Smooth muscle cell (in vitro differentiated cells): ENCODE results near the gene TUBA3D. TPM values are rescaled to one million over a fixed set of nuclear protein-coding genes. Genes with fewer than 3 reads are reported as not detected.
"Not testable (repeated sequence)": the region's sequence is repeated elsewhere in the genome, so short reads cannot be mapped to it uniquely, and the experiment has no call there.

Experiments used
- DNase-seq: peaks from one replicate; lab custom pipeline; 2025; ENCODE audit not compliant: unreplicated experiment; lab: John Stamatoyannopoulos, UW
- H2AFZ ChIP-seq: fragments of 200-600 bp; sonication (generic); 2 replicates; pipeline ENCODE4 v1.6.0; 2016; ENCODE audit warnings: antibody characterized with exemption, low read depth, mild to moderate bottlenecking
- H3F3A ChIP-seq: fragments of 200-600 bp; sonication (generic); 2 replicates; pipeline ENCODE4 v1.6.0; 2017; ENCODE audit warnings: antibody characterized with exemption, low read depth
- H3K27ac ChIP-seq: fragments of 200-600 bp; sonication (generic); 2 replicates; pipeline ENCODE4 v1.5.1; 2016; ENCODE audit warnings: low read depth, mild to moderate bottlenecking
- H3K27me3 ChIP-seq: fragments of 200-600 bp; sonication (generic); 2 replicates; pipeline ENCODE4 v1.6.1; 2016; ENCODE audit warnings: low read depth, mild to moderate bottlenecking
- H3K36me3 ChIP-seq: fragments of 200-600 bp; sonication (generic); 2 replicates; pipeline ENCODE4 v1.5.1; 2016; ENCODE audit warnings: low read depth
- H3K4me1 ChIP-seq: fragments of 200-600 bp; sonication (generic); 2 replicates; pipeline ENCODE4 v1.5.1; 2016; ENCODE audit warnings: low read depth
- H3K4me2 ChIP-seq: fragments of 200-600 bp; sonication (generic); 2 replicates; pipeline ENCODE4 v1.6.0; 2016; ENCODE audit warnings: mild to moderate bottlenecking
- H3K4me3 ChIP-seq: fragments of 200-600 bp; sonication (generic); 2 replicates; pipeline ENCODE4 v1.5.1; 2016; ENCODE audit warnings: mild to moderate bottlenecking
- H3K79me2 ChIP-seq: fragments of 200-600 bp; sonication (generic); 2 replicates; pipeline ENCODE4 v1.6.0; 2016; ENCODE audit warnings: low read depth, mild to moderate bottlenecking
- H3K9ac ChIP-seq: fragments of 200-600 bp; sonication (generic); 2 replicates; pipeline ENCODE4 v1.6.0; 2016; ENCODE audit warnings: low read depth
- H3K9me3 ChIP-seq: fragments of 200-600 bp; sonication (generic); replicated peaks from 2 replicates; pipeline ENCODE4 v1.5.1; 2016; ENCODE audit warnings: low read depth
- H4K20me1 ChIP-seq: fragments of 200-600 bp; sonication (generic); 2 replicates; pipeline ENCODE4 v1.6.0; 2016; ENCODE audit warnings: low read depth
- CTCF ChIP-seq: fragments of 200-600 bp; sonication (generic); IDR thresholded peaks from 2 replicates; pipeline ENCODE4 v1.5.1; 2017; ENCODE audit warnings: borderline replicate concordance, mild to moderate bottlenecking, antibody characterized with exemption; ENCODE audit not compliant: insufficient read depth, poor library complexity, severe bottlenecking
- WGBS: methylation state at CpG from one replicate; pipeline ENCODE4 v1.1.7; 2016; ENCODE audit warnings: low lambda C conversion rate; 5-methylcytosine and 5-hydroxymethylcytosine counted together
- polyA plus RNA-seq: library from polyadenylated mRNA; unstranded; fragments of >200 nt; fragmentation: Nextera tagmentation; extraction: Ambion mirVana; gene quantifications from 2 replicates; pipeline ENCODE4 v1.2.1, GENCODE V29; 2016
- total RNA-seq: library from RNA; depleted of rRNA; stranded (reverse); fragments of >200 nt; gene quantifications from 2 replicates; pipeline ENCODE4 v1.2.3, GENCODE V29; 2014

Gene TUBA3D
- total and polyA plus RNA-seq, 2 experiments from 2014 or later: 0.14 TPM; not detected in 1

- Histone ChIP-seq H3K9ac (no peak overlapping the region), H3K4me2 (no peak overlapping the region), H3K4me1 (peaks cover 4% of the 10 kb centered on the region), H3K9me3 (no peaks in the 10 kb centered on the region), H2AFZ (no peak overlapping the region), H3K36me3 (no peaks in the 10 kb centered on the region), H3K27me3 (no peaks in the 10 kb centered on the region), H3K4me3 (no peak overlapping the region), H4K20me1 (no peaks in the 10 kb centered on the region), H3K79me2 (no peaks in the 10 kb centered on the region), H3F3A (no peaks in the 10 kb centered on the region), H3K27ac (no peak overlapping the region)
- no peak for TF ChIP-seq CTCF
- no peak for DNase-seq
- 91% methylated on average over 10 of the region's 10 CpGs for WGBS
Measured at GRCh38 chr2:131516011-131516410, 40.1 kb downstream of the TUBA3D start.

GRCh38 chr2:131516621-131517020 lies 40.7 kb downstream of the TUBA3D start:
- H3K36me3 ChIP-seq, H3K4me2 ChIP-seq, H3K4me3 ChIP-seq, H3K4me1 ChIP-seq, H4K20me1 ChIP-seq, H3K9me3 ChIP-seq, H2AFZ ChIP-seq, H3F3A ChIP-seq, H3K27ac ChIP-seq, DNase-seq, H3K79me2 ChIP-seq, H3K27me3 ChIP-seq, H3K9ac ChIP-seq: not testable (repeated sequence)
- WGBS: 91% methylated on average over 11 of the region's 11 CpGs

- WGBS: 97% methylated on average over 17 of the region's 17 CpGs
- Histone ChIP-seq H3K9ac (no peak overlapping the region), H3K36me3 (no peaks in the 10 kb centered on the region), H3K4me2 (no peak overlapping the region), H3K9me3 (no peaks in the 10 kb centered on the region), H3K4me1 (no peaks in the 10 kb centered on the region), H3K79me2 (no peaks in the 10 kb centered on the region), H3K27me3 (no peaks in the 10 kb centered on the region), H2AFZ (no peak overlapping the region), H3K4me3 (no peak overlapping the region), H3F3A (no peaks in the 10 kb centered on the region), H3K27ac (no peak overlapping the region), H4K20me1 (no peaks in the 10 kb centered on the region)
- TF ChIP-seq CTCF: no peak
- no peak for DNase-seq
Measured at GRCh38 chr2:131517106-131517831, 41.4 kb downstream of the TUBA3D start.

- H3K4me1 ChIP-seq, H3K4me3 ChIP-seq: not testable (repeated sequence)
- WGBS: 95% methylated on average over 16 of the region's 16 CpGs
Measured at GRCh38 chr2:131517856-131518255, 41.9 kb downstream of the TUBA3D start.

GRCh38 chr2:131518531-131518930 lies 42.6 kb downstream of the TUBA3D start:
- H4K20me1 ChIP-seq, H3K4me1 ChIP-seq, DNase-seq, H3K4me2 ChIP-seq, H3K9me3 ChIP-seq, H3K4me3 ChIP-seq, H3K9ac ChIP-seq, H3F3A ChIP-seq, H3K79me2 ChIP-seq, H3K27ac ChIP-seq, H3K36me3 ChIP-seq, H2AFZ ChIP-seq, H3K27me3 ChIP-seq: not testable (repeated sequence)
- over 99% methylated on average over 10 of the region's 11 CpGs for WGBS

More at GRCh38 chr2:131517856-131518255, 41.9 kb downstream of the TUBA3D start:
- H3K4me2 ChIP-seq, H3K36me3 ChIP-seq, H3K27ac ChIP-seq, H3K79me2 ChIP-seq, H2AFZ ChIP-seq, H3F3A ChIP-seq, H4K20me1 ChIP-seq, H3K27me3 ChIP-seq, DNase-seq, H3K9me3 ChIP-seq, H3K9ac ChIP-seq: not testable (repeated sequence)
